HG03060 (cell line): ENCODE results near the gene CCT6B.
"Not testable (repeated sequence)": the region's sequence is repeated elsewhere in the genome, so short reads cannot be mapped to it uniquely, and the experiment has no call there.

Source experiments
- ATAC-seq: cut with Tn5 transposase; IDR thresholded peaks from one replicate; pipeline ENCODE4 v1.9.1; 2021; ENCODE audit warnings: low read depth, moderate number of reproducible peaks; ENCODE audit not compliant: unreplicated experiment

CCT6B gene

GRCh38 chr17:34980681-34981537 lies 19.6 kb upstream of the CCT6B start:
- peak; percentile 51 for ATAC-seq

- peak; percentile 58 for ATAC-seq
Measured at GRCh38 chr17:34980353-34980680, 19.1 kb upstream of the CCT6B start, which contains the start of gene LIG3. LIG3 (plus strand) TSS chr17:34980512; CDS start chr17:34983006, 2,494 bp downstream.

- ATAC-seq = no peak
Measured at GRCh38 chr17:34979650-34980352, 18.5 kb upstream of the CCT6B start.

- no peak for ATAC-seq
Measured at GRCh38 chr17:34979153-34979552, 17.9 kb upstream of the CCT6B start.

GRCh38 chr17:34974794-34975785 lies 13.8 kb upstream of the CCT6B start:
- no peak for ATAC-seq

- ATAC-seq = no peak
Measured at GRCh38 chr17:34974179-34974578, 12.9 kb upstream of the CCT6B start.

- ATAC-seq = no peak
Measured at GRCh38 chr17:34958438-34958837, 2.8 kb downstream of the CCT6B start.

GRCh38 chr17:34950780-34951179 lies 10.5 kb downstream of the CCT6B start:
- ATAC-seq = not testable (repeated sequence)

GRCh38 chr17:34930283-34930682 lies 31.0 kb downstream of the CCT6B start:
- ATAC-seq = no peak

GRCh38 chr17:34926661-34927060 lies 34.6 kb downstream of the CCT6B start:
- no peak for ATAC-seq

GRCh38 chr17:34920676-34921075 lies 40.6 kb downstream of the CCT6B start:
- ATAC-seq = no peak

GRCh38 chr17:34917381-34917780 lies 43.9 kb downstream of the CCT6B start:
- no peak for ATAC-seq

GRCh38 chr17:34916120-34916519 lies 45.1 kb downstream of the CCT6B start:
- ATAC-seq = no peak

GRCh38 chr17:34913001-34913400 lies 48.3 kb downstream of the CCT6B start:
- no peak for ATAC-seq

- ATAC-seq = no peak
Measured at GRCh38 chr17:34909040-34909439, 52.2 kb downstream of the CCT6B start.

GRCh38 chr17:34902831-34903547 lies 58.3 kb downstream of the CCT6B start:
- no peak for ATAC-seq

GRCh38 chr17:34899643-34900291 lies 61.5 kb downstream of the CCT6B start:
- ATAC-seq = no peak

GRCh38 chr17:34895383-34895782 lies 65.9 kb downstream of the CCT6B start:
- ATAC-seq = no peak

- ATAC-seq = no peak
Measured at GRCh38 chr17:34894964-34895363, 66.3 kb downstream of the CCT6B start.
